ENCODE measurements around the gene IFITM1.
"Not testable (repeated sequence)": the region's sequence is repeated elsewhere in the genome, so short reads cannot be mapped to it uniquely, and the experiment has no call there.

IFITM1 gene

GRCh38 chr11:282630-283360 is 31.0 kb upstream of the IFITM1 start:
- DNase-seq (ENCODE audit: low read depth in 2 of 2, low spot score in 1 of 2): no peak

DNA sequence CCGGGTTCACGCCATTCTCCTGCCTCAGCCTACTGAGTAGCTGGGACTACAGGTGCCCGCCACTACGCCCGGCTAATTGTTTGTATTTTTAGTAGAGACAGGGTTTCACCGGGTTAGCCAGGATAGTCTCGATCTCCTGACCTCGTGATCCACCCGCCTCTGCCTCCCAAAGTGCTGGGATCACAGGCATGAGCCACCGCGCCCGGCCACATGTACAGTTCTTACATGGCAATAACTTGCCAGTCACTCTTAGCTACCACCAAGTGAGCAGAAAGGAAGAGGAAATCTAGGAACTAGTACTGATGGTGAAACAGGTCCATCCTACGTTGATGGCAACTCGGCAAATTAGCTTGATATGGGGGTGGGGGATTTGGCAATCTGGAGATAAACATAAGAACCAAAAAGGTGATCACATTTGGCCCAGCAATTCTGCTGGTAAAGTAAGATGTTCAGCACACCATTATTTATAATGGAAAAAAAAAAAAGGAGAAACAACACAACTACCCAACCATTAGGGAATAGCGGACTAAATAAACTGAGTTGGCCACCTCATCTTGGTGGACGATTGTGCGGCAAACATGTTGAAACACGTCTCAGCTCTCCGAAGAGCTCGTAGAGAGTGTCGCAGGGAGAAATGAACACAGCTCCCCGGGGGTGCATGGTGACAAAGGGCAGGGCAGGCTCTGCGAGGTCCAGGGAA is 30.3 kb upstream of the IFITM1 start:
- DNase-seq (ENCODE audit: low read depth in 2 of 2, low spot score in 1 of 2): no peak

- DNase-seq (ENCODE audit: low read depth in 2 of 2, low spot score in 1 of 2): no peak
Observed at GRCh38 chr11:284105-285020, 29.5 kb upstream of the IFITM1 start.

DNA sequence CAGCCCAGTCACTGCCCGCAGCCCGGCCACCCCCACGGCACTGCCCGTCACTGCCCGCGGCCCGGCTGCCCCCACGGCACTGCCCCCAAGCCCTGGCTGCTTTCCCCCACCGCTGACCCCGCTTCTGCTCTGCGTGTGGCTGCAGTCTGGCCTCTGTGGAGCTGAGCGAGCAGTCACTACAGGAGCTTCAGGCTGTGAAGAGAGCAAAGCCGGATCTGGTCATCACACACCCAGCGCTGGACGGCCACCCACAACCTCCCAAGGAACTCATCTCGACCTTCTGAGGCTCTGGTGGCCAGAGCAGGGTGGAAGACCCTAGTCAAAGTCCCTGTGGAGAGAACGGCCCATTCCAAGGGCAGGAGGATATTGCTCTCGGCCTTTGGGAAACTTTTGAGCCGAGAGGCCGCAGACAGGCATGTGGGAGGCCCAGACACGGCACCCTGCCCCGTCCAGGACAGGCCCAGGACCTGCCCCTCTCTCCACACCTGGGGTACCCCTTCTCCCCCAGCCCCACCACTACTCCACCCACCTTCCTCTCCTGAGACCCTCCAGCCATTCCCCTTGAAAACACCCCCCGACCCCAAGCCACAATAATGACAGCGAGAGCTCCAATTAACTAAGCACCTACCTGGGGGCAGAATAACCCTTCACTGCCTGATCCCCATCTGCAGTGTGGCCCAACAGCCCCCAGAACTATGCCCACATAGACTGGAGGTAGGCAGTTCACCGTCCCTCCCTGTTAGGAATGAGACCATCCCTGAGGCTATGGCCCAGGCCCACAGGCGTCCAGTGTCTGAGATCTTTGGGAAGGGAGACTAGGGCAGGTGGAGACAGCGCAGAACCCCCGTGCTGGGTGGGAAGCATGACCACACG is 28.6 kb upstream of the IFITM1 start:
- DNase-seq (ENCODE audit: low read depth in 2 of 2, low spot score in 1 of 2): no peak

DNA sequence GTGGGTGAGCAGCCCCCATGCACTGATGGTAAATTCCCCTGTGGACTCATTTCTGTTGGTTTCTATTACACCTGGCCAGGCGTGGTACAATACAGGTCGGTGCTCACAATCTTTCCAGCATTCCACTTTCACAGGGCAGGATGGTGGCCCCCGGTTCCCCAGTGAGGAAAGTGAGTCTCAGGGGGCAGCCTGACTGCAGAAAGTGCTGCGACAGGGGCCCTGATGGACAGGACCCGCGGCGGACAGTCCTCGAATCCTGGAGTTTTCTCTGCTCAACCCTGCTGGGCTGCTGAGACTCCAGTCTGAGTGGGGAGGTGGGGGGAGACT is 28.0 kb upstream of the IFITM1 start:
- no peak for DNase-seq (ENCODE audit: low read depth in 2 of 2, low spot score in 1 of 2)

DNA sequence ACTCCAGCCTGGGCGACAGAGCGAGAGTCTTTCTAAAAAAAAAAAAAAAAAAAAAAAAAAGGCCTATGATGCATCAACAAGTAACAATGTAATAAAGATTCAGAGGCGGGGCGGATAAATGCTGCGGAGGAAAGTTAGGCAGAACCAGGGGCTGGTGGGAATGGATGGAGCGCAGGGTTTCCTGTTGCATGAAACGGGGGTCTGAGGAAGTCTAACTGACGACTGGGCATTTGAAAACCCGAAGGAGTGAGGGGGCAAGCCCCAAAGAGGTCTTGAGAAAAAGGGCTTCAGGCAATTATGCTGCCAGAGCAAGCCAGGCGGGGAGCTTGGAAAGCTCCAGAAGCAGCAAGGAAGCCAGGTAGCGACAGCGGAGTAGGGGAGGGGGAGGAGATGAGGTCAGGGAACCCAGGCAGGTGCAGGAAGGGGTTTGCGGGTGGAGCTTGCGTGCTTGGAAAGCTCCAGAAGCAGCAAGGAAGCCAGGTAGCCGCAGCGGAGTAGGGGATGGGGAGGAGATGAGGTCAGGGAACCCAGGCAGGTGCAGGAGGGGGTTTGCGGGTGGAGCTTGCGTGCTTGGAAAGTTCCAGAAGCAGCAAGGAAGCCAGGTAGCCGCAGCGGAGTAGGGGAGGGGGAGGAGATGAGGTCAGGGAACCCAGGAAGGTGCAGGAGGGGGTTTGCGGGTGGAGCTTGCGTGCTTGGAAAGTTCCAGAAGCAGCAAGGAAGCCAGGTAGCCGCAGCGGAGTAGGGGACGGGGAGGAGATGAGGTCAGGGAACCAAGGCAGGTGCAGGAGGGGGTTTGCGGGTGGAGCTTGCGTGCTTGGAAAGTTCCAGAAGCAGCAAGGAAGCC is 26.6 kb upstream of the IFITM1 start:
- not testable (repeated sequence) for DNase-seq (ENCODE audit: low read depth in 2 of 2, low spot score in 1 of 2)

- no peak for DNase-seq (ENCODE audit: low read depth in 2 of 2, low spot score in 1 of 2)
Observed at GRCh38 chr11:287821-288477, 25.9 kb upstream of the IFITM1 start.

DNA sequence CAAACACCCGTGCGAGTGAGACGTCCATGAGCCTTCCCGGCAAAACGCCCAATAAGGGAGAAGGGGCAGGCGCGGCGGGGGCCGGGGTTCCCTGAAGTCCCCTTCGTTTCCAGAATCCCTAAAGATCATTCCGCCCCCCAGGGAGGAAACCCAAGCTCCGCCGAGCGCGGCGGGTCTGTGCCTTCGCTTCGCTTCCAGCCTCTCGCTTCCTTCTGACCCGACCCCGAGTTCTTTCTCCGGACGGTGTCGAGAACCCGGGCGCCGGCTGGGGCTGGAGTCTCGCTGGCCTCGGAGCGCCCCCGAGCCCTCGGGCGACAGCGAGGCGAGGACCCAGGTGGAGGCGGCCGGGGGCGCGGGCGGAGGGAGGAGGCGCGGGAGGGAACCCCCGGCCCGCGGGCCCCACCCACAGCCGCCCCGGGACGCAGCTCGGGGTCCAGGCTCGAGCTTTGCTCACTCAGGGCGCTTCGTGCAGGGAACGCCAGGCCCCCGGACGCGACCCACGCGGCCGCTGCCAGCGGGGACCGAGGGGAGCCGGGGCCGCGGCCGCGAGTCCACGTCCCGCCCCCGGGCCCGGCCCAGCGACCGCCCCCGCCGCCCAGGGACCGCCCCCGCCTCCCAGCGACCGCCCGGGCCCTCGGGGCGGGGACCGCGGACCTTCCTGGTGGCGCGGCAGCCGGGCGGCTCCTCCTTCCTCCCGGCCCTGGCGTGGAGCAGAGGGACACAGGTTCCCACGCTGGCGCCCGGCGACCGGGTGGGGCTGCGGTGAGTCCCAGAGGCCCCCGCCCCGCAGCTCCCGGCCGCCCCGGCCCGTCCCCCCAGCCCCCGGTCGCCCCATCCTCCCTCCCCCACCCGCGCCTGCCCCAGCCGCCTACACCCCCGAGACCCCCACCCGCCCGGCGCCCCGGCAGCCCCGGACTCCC is 25.1 kb upstream of the IFITM1 start, which contains the start of gene PGGHG:
Gene PGGHG (plus strand): TSS at position 649 of the 920 bp plus-strand sequence. CDS start 691 bp downstream, outside the sequence.
- DNase-seq (ENCODE audit: low read depth in 2 of 2, low spot score in 1 of 2): no peak

- no peak for DNase-seq (ENCODE audit: low read depth in 2 of 2, low spot score in 1 of 2)
Observed at GRCh38 chr11:289398-289711, 24.5 kb upstream of the IFITM1 start.

GRCh38 chr11:289712-290620 is 23.9 kb upstream of the IFITM1 start:
- DNase-seq (ENCODE audit: low read depth in 2 of 2, low spot score in 1 of 2): no peak

GRCh38 chr11:290621-291231 is 23.1 kb upstream of the IFITM1 start:
- DNase-seq (ENCODE audit: low read depth in 2 of 2, low spot score in 1 of 2): no peak

DNA sequence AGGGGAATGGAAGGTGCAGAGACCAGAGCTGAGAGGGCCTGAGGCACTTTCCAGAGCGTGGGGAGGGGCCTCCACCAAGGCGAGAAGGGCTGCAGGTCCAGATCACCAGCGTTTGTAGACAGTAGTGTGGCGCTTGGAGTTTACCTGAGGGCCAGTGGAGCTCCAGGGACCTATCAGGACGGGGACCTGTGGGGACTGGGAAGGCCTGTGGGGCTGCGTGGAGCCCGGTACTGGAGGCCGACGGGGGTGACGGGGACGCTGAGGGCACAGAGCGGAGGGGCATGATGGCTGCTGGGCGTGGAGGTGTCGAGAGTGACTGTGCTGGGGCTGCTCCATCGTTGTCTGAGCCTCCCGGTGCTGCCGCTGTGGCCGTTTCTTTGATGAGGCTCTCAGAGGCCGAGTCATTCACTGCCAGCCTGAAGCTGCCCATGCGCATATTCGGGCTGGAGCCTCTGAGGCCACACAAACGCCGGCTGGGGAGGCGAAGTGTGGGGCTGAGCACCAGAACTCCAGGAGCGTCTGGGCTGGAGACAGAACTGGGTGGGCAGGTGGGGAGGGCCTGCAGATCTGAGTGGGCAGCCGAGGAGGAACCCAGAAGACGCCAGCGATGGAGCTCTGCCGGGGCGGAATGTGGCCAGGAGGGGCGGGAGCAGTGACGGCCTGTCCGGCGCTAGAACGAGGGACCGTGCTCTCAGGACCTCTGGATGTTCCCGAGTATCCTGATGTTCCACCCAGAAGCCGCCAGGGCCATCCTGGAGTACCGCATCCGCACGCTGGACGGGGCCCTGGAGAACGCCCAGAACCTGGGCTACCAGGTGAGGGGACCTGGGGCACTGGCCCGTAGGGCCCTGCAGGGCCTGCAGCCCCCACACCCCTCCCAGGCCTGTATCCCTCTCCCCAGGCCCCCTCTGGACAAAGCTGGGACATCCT is 22.3 kb upstream of the IFITM1 start:
- no peak for DNase-seq (ENCODE audit: low read depth in 2 of 2, low spot score in 1 of 2)

- no peak for DNase-seq (ENCODE audit: low read depth in 2 of 2, low spot score in 1 of 2)
Observed at GRCh38 chr11:292211-293121, 21.4 kb upstream of the IFITM1 start.

GRCh38 chr11:293271-293851 is 20.5 kb upstream of the IFITM1 start:
- DNase-seq (ENCODE audit: low read depth in 2 of 2, low spot score in 1 of 2): no peak
